Esophagus squamous epithelium (tissue), 4 donors: ENCODE measurements around the gene FOXK2.

Source experiments
- POLR2A ChIP-seq, 4 donors: fragments of 450-650 bp; IDR thresholded peaks; one replicate each; pipeline ENCODE4 v1.6.1; 2017; ENCODE audit warnings: antibody characterized with exemption in 4 of 4, mild to moderate bottlenecking in 4 of 4, moderate library complexity in 3 of 4
- TF ChIP-seq, protein P1 (sequence below), 6 experiments: fragments of 450-650 bp in 4 of 6; fragments of 200-600 bp in 2 of 6; sonication (generic) in 2 of 6; IDR thresholded peaks; one replicate each; pipeline ENCODE4 v1.5.1; 2016 to 2019; ENCODE audit warnings: antibody characterized with exemption in 6 of 6, mild to moderate bottlenecking in 4 of 6, moderate library complexity in 4 of 6

DNA sequence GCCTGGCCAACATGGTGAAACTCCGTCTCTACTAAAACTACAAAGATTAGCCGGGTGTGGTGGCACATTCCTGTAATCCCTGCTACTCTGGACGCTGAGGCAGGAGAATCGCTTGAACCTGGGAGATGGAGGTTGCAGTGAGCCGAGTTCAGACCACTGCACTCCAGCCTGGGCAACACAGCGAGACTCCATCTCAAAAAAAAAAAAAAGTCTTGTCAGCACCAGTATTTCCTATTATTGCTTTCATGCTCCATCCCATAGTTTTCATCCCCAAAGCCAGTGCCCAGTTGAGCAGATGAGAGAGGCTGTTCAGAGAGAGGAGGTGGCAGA lies 70.3 kb downstream of the FOXK2 start:
- no peak for TF ChIP-seq POLR2A (IDR thresholded peaks at IDR 0.05)
- TF ChIP-seq, protein P1, sequence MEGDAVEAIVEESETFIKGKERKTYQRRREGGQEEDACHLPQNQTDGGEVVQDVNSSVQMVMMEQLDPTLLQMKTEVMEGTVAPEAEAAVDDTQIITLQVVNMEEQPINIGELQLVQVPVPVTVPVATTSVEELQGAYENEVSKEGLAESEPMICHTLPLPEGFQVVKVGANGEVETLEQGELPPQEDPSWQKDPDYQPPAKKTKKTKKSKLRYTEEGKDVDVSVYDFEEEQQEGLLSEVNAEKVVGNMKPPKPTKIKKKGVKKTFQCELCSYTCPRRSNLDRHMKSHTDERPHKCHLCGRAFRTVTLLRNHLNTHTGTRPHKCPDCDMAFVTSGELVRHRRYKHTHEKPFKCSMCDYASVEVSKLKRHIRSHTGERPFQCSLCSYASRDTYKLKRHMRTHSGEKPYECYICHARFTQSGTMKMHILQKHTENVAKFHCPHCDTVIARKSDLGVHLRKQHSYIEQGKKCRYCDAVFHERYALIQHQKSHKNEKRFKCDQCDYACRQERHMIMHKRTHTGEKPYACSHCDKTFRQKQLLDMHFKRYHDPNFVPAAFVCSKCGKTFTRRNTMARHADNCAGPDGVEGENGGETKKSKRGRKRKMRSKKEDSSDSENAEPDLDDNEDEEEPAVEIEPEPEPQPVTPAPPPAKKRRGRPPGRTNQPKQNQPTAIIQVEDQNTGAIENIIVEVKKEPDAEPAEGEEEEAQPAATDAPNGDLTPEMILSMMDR (IDR thresholded peaks at IDR 0.05), result no peak
